AG08396 (cell line): ENCODE measurements around the gene CDKN2D.
"Not testable (repeated sequence)": the region's sequence is repeated elsewhere in the genome, so short reads cannot be mapped to it uniquely, and the experiment has no call there.

Source experiments
- DNase-seq: peaks from one replicate; pipeline ENCODE4 v3.0.0; 2012; ENCODE audit warnings: low spot score, mixed read lengths

Gene CDKN2D

DNA sequence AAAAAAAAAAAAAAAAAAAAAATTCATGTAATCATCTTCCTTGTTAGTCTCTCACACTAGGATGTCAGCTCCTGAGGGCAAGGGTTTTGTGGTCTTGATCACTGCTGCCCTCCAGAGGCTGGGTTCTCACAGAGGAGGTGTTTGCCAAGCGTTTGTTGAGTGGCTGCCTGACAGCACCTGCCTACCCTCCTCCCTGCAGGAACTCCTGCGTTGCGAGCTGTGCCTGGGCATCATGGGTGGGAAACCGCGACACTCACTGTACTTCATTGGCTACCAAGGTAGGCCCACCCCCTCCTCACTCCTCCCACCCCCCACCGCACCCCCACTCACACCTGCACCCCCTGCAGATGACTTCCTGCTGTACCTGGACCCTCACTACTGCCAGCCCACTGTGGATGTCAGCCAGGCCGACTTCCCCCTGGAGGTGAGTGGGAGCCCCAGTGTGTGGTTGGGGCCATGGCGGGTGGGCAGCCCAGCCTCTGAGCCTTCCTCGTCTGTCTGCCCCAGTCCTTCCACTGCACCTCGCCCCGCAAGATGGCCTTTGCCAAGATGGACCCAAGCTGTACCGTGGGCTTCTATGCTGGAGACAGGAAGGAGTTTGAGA lies 17.0 kb downstream of the CDKN2D start:
- DNase-seq = peak; percentile 42

DNA sequence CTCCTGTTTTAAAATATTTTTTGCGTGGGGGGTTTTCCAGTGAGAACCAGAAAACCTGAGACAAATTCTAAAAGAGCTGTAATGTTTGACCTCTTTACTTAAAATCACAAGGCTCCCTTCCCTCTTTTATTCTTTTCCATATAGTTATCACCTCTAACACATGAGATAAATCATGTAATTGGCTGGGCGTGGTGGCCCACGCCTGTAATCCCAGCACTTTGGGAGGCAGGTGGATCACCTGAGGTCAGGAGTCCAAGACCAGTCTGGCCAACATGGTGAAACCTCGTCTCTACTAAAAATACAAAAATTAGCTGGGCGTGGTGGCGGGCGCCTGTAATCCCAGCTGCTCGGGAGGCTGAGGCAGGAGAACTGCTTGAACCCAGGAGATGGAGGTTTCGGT lies 17.8 kb downstream of the CDKN2D start:
- not testable (repeated sequence) for DNase-seq

DNA sequence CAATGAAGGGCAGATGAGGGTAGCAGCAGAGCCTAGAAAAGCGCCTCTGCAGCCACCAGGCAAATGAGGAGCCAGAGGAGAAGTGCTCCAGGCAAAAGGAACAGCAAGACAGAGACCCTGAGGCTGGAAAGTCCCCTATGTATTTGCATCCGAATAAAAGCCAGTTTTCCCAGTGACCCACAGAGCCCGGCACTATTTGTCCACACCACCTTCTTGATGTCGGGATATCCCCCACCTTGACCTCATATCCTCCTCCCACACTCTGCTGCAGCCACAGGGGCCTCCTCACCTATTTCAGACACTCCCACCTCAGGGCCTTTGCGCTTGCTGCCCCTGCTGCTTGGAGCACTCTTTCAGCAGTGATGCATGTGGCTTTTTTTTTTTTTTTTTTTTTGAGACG lies 18.4 kb downstream of the CDKN2D start:
- no peak for DNase-seq

DNA sequence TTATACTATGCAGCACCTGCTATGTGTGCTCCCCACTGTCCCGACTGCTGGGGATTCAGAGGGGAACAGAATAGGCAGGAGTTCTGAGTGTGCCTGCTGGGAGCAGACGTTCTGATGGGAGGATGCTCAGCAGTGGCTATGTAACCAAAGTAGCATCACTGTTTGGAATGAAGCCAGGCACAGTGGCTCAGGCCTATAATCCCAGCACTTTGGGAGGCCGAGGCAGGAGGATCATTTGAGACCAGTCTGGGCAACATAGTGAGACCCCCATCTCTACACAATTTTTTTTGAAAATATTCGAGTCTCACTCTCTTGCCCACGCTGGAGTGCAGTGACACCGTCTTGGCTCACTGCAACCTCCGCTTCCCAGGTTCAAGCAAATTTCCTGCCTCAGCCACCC lies 19.0 kb downstream of the CDKN2D start:
- no peak for DNase-seq

DNA sequence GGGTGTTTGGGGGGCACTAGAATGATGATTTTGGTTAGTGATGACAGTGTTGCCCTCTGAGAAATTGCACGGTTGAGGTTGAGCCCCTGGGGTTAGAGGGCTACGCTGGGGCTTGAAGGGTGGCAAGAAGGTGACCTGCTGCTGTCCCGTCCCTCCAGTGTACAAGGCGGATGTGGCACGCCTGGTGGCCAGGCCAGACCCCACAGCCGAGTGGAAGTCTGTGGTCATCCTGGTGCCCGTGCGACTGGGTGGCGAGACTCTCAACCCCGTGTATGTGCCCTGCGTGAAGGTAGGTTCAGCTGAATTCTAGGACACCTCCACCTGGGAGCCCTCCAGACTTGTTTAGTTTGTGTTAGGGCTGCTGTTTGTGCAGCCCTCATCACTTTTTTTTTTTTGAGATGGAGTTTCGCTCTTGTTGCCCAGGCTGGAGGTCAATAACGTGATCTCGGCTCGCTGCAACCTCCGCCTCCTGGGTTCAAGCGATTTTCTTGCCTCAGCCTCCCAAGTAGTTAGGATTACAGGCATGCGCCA lies 20.0 kb downstream of the CDKN2D start:
- DNase-seq = no peak

DNA sequence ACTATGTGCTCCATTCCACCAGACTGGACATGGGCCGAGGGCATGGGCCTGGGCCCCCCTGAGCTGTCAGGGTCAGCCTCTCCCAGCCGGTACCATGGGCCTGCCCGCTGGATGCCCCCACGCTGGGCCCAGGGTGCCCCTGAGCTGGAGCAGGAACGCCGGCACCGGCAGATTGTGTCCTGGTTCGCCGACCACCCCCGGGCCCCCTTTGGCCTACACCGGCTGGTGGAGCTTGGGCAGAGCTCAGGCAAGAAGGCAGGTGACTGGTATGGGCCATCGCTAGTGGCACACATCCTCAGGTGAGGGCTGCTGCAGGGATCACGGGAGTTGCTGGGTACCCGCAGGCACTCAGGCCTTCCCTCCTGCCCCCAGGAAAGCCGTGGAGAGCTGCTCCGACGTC lies 22.0 kb downstream of the CDKN2D start:
- DNase-seq = no peak

DNA sequence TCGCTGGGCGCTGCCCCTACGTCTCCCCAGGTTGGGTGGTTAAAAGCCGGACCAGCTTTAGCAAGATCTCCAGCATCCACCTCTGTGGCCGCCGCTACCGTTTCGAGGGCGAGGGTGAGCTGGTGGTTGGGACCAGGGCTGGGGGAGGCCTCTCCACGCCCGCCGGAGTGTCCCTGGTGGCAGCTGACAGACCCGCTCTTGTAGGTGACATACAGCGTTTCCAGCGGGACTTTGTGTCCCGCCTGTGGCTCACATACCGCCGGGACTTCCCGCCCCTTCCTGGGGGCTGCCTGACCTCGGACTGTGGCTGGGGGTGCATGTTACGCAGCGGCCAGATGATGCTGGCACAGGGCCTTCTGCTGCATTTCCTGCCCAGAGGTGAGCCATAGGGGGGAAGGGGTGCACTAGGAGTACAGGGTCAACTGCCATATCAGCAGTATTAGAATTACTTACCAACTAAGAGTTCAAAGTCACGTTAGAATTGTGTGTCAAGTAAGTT lies 24.0 kb downstream of the CDKN2D start:
- peak; percentile 31 for DNase-seq

DNA sequence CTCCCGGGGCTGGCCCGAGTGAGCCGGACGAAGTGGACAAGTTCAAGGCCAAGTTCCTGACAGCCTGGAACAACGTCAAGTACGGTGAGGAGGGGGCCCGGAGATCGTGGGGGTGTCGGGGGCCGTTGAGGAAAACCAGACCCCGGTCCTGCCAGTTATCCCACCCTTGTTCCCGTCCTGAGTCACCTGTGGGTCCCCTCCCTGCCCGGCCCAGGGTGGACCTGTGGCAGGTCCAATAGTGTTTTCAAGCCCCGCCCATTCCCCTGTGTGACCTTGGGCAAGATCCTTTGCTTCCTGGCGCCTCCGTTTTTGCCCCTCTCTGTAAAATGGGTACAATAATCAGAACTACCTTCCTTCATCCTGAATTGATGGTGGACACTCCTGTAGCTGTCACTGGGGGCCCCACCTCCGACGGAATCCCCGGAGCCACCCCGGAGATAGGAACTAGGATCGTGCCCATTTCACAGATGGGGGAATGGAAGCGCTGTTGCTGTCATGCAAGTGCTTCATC lies 24.5 kb downstream of the CDKN2D start:
- peak; percentile 55 for DNase-seq

DNA sequence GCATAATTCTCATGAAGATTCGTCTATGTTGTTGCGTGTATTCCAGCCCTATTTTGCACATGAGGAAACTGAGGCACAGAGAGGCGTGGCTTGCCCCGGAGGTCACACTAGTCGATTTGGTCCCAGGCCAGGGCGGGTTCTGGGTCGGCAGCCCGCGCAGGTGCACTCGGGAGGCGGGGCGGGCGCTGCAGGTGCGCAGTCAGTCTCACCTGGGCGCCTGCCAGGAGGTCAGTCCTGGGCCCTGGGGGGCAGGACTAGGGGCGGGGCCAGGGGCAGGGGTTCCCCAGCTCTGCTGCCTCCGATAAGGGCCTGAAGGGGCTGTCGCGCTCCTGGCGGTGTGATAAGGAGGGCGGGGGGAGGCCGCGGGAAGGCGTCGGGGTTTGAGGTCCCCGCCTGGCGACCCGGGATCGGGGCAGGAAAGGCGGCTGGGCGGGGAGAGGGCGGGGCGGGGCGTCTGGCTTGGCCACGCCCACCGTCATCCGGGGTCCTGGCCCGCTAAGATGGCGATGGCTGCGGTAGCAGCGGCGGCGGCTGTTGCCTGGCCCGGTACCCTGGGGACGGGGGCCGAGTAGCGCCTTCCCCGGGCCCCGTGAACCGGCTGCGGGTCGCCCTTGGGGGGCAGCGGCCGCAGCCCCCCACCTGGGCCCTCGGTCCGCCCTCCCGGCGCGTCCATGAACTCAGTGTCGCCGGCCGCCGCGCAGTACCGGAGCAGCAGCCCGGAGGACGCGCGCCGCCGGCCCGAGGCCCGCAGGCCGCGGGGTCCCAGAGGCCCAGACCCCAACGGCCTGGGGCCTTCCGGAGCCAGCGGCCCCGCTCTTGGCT lies 25.1 kb downstream of the CDKN2D start, which contains the start of gene ATG4D:
Gene ATG4D (plus strand): TSS at position 485 of the 822 bp plus-strand sequence. CDS start 187 bp downstream, at position 672.
- DNase-seq = peak; percentile 99

DNA sequence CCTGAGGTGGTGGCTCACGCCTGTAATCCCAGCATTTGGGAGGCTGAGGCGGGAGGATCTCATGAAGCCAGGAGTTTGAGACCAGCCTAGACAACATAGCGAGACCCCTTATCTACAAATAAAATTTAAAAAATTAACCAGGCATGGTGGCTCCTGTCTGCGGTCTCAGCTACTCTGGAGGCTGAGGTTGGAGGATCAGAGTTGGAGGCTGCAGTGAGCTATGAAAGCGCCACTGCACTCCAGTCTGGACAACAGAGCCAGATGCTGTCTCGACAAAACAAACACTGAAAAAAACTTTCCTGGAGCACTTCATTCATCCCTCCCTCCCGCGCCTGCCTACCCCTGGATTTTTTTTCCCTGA lies 25.7 kb downstream of the CDKN2D start:
- no peak for DNase-seq

DNA sequence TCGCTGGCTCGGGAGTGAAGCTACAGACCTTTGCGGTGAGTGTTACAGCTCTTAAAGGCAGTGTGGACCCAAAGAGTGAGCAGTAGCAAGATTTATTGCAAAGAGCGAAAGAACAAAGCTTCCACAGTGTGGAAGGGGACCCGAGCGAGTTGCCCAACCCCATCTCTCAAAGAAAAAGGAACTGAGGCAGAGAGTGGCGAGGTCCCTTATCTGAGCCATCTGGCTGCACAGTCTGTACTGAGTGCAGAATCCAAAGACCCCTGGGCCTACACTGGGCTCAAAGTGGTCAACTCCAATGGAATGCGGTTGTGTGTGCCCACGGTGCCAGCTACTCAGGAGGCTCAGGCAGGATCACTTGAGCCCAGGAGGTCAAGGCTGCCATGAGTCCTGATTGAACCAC lies 29.8 kb downstream of the CDKN2D start:
- not testable (repeated sequence) for DNase-seq

DNA sequence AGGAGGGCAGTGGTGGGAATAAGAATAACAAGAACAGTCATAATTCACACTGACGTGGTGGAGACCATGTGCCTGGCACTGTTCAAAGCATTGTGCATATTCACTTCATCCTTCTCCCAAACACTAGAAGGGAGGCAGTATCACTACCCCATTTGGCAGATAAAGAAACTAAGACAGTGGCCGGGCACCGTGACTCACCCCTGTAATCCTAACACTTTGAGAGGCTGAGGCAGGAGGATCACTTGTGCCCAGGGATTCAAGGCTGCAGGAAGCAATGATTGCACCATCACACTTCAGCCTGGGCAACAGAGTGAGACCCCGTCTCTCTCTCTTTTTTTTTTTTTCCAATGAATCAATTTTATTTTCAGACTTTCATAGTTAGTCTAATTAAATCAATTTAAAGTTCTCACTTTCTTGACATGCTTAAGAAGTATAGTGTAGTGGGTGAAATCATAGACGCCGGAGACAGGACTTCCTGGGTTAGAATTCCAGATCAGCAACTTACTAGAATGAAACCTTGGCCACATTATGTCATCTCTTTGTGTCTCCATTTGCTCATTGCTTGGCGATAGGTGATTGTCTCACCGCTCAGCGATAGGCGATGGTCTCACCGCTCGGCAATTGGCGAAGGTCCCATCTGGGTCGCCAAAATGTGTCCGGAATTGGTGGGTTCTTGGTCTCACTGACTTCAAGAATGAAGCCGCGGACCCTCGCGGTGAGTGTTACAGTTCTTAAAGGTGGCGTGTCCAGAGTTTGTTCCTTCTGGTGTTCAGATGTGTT lies 30.4 kb downstream of the CDKN2D start:
- no peak for DNase-seq

DNA sequence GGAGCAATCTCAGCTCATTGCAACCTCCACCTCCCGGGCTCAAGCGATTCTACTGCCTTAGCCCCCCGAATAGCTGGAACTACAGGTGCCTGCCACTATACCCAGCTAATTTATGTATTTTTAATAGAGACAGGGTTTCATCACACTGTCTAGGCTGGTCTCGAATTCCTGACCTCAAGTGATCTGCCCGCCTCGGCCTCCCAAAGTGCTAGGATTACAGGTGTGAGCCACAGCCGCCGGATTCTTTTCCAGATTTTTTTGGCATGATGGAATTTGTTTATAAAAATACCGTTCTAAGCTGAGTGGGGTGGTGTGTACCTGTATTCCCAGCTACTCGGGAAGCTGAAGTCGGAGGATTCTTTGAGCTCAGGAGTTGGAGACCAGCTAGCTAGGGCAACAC lies 31.1 kb downstream of the CDKN2D start:
- no peak for DNase-seq

DNA sequence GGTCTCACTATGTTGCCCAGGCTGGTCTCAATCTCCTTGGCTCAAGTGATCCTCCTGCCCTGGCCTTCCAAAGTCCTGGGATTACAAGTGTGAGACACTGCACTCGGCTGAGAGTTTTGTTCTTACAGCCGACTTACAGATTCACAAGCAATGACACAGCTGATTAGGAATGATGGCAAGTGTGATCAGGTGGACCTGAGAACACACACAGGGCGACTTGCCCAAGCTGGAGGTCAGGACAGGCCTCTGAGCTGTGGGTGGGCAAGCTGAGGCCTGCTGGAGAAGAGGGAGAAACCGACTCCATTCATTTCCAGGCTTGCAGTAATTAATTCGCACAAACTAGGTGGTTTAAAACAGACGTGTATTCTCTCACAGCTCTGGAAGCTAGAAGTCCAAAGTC lies 33.2 kb downstream of the CDKN2D start:
- no peak for DNase-seq

DNA sequence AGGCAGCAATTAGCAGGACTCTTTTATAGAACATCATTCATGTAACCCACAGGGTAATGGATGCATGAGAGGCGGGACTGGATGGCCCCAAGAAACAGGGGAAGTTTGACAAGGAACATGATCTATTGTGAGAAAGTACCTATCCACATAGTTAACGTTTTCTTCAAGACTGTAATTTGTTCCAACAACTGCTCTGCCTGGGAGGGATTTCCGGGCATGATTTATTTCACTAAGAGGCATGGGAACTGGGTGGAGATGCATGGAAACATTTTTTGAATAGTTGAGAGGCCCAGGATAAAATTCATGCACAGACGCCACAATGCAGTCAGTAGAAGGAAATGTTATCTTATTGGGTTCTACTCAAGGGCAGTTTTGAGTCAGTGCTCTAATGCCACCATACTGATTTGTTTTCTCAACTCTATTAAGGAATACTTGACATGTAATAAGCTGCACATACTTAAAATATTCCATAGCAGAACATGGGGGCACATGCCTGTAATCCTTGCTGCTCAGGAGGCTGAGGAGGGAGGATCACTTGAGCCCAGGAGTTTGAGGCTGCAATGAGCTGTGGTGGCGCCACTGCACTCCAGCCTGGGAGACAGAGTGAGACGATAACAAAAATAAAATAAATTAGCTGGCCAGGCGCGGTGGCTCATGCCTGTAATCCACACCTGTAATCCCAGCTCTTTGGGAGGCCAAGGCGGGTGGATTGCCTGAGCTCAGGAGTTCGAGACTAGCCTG lies 35.0 kb downstream of the CDKN2D start:
- DNase-seq = peak; percentile 75

DNA sequence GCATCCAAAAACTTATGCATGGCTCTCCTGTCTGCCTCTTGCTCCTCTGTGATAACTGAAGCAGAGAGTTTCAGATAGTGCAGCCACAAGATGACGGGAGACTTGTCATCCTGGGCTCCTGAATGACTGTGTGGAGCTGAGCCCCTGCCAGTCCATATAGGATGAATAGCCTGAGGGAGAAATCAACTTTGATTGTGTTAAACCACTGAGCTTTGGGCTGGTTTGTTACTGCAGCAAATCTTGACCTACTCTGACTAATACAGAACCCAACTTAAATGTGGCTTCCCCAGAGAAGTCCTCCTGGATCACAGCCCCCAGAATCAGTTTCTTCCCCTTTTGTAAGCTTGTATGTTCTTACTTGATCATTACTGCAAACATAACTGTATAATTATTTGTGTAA lies 36.3 kb downstream of the CDKN2D start:
- no peak for DNase-seq

DNA sequence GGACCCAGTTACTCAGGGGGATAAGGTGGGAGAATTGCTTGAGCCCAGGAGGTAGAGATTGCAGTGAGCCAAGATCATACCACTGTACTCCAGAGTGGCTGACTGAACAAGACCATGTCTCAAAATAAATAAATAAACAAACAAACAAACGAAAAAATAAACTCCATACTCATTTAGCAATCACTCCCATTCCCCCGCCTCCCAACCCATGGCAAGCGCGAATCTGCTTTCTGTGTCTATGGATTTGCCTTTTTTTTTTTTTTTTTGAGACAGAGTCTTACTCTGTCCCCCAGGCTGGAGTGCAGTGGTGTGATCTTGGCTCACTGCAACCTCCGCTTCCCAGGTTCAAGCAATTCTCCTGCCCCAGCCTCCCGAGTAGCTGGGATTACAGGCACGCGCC lies 41.9 kb downstream of the CDKN2D start:
- DNase-seq = not testable (repeated sequence)

DNA sequence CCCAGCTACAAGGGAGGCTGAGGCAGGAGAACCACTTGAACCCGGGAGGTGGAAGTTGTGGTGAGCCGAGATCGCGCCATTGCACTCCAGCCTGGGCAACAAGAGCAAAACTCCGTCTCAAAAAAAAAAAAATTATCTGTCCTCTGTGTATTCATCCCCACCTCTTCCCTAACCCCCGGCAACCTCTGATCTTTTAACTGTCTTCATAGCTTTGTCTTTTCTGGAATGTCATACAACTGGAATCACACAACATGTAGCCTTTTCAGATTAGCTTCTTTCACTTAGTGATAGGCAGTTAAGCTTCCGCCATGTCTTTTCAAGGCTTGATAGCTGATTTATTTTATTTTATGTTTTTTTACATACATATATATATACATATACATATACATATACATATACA lies 43.1 kb downstream of the CDKN2D start:
- no peak for DNase-seq

DNA sequence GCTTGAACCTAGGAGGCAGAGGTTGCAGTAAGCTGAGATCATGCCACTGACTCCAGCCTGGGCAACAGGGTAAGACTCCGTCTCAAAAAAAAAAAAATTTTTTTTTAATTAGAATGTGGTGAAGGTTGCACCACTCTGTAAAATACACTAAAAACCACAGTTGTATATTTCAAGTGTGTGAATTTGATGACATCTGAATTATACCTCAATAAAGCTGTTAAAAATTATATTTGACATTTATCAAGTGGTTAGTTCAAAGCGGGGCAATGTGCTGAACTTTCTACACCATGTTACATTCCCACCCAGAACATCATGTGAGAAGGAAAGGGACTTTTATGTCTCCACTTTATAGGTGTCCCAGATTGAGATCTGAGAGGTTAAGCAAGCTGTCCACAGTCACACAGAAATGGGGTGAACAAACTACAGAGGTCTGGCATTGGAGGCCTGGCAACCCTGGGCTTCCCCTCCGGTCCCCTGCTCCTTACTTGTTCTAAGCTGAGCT lies 45.6 kb downstream of the CDKN2D start:
- DNase-seq = no peak

DNA sequence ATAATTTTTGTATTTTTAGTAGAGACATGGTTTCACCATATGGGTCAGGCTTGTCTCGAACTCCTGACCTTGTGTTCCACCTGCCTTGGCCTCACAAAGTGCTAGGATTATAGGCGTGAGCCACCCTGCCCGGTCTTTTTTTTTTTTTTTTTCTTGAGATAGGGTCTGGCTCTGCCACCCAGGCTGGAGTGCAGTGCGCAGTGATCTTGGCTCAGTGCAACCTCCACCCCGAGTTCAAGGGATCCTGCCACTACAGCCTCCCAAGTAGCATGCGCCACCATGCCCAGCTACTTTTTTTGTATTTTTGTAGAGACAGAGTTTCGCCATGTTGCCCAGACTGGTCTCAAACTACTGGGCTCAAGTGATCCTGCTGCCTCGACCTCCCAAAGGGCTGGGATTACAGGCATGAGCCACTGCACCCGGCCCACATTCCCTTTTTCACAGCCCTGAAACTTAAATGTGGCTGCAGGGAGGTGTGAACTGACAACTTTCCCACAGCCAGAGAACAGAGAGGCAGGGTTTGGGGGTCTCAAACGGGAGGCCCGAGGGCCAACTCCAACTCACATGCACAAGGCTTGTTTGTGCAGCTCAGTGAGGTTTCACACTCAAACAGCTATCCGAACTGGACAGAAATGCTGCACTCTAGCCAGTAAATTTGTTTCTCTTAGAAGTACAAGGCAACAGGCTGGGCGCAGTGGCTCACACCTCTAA lies 47.2 kb downstream of the CDKN2D start:
- no peak for DNase-seq
